Left renal cortex interstitium (tissue), 4 donors: ENCODE data around the gene ZNF836. TPM values are rescaled to one million over a fixed set of nuclear protein-coding genes. Genes with fewer than 3 reads are reported as not detected.

Experiments
- polyA plus RNA-seq, 4 donors: library from polyadenylated mRNA; unstranded; fragments of 120-200 nt; gene quantifications; one replicate each; pipeline ENCODE4 v1.2.1, GENCODE V29; 2013; ENCODE audit not compliant: insufficient read length in 4 of 4

ZNF836 gene
- polyA plus RNA-seq, 4 donors = 13.2 to 23.9 (median 17.7) TPM

Other genes with a start within 250 kb of the ZNF836 start
- 10 to 100 TPM; 13.4 to 16.0 (median 14.4) TPM for gene ZNF613, start 244.1 kb downstream of the ZNF836 start, polyA plus RNA-seq
- 10 to 100 TPM; 15.2 to 22.5 (median 19.9) TPM for gene ZNF350, start 184.8 kb downstream of the ZNF836 start, polyA plus RNA-seq
- 10 to 100 TPM; 14.6 to 20.1 (median 19.1) TPM for gene ZNF615, start 163.4 kb downstream of the ZNF836 start, polyA plus RNA-seq
- gene ZNF614, start 143.2 kb downstream of the ZNF836 start, polyA plus RNA-seq = 10 to 100 TPM; 15.4 to 19.1 (median 17.4) TPM
- 10 to 100 TPM; 20.4 to 27.6 (median 24.0) TPM for gene ZNF432, start 122.8 kb downstream of the ZNF836 start, polyA plus RNA-seq
- 10 to 100 TPM; 11.2 to 30.4 (median 18.3) TPM for gene ZNF841, start 75.9 kb downstream of the ZNF836 start, polyA plus RNA-seq
- gene ZNF616, start 31.7 kb downstream of the ZNF836 start, polyA plus RNA-seq = 10 to 100 TPM; 16.6 to 19.4 (median 18.7) TPM
- 100 to 1,000 TPM; 408 to 548 (median 464) TPM for gene PPP2R1A, start 18.4 kb upstream of the ZNF836 start, polyA plus RNA-seq
- gene ZNF766, start 98.0 kb upstream of the ZNF836 start, polyA plus RNA-seq = 10 to 100 TPM; 15.2 to 21.6 (median 19.3) TPM
- 10 to 100 TPM; 14.1 to 19.0 (median 17.4) TPM for gene ZNF480, start 125.5 kb upstream of the ZNF836 start, polyA plus RNA-seq
- gene ZNF610, start 164.6 kb upstream of the ZNF836 start, polyA plus RNA-seq = 10 to 100 TPM; 10.5 to 12.9 (median 11.8) TPM
- 10 to 100 TPM; 19.1 to 28.4 (median 23.0) TPM for gene ZNF880, start 198.3 kb upstream of the ZNF836 start, polyA plus RNA-seq
- 10 to 100 TPM; 22.9 to 64.5 (median 42.1) TPM for gene ZNF528, start 226.2 kb upstream of the ZNF836 start, polyA plus RNA-seq